ENCODE measurements around the gene GTF3C5. TPM values are rescaled to one million over a fixed set of nuclear protein-coding genes. Genes with fewer than 3 reads are reported as not detected.
"Not testable (repeated sequence)": the region's sequence is repeated elsewhere in the genome, so short reads cannot be mapped to it uniquely, and the experiment has no call there.

Gene GTF3C5
- total RNA-seq, 4 donors from 2014 or later: 43.5 to 51.5 (median 48.9) TPM

GRCh38 chr9:133080161-133080560 is 49.4 kb downstream of the GTF3C5 start:
- Histone ChIP-seq H3K27ac (no peak overlapping the region), H3K27me3 (peaks cover 4% of the 10 kb centered on the region), H3K4me1 (no peaks in the 10 kb centered on the region), H3K9me3 (no peaks in the 10 kb centered on the region), H3K4me3 (no peak overlapping the region), H3K36me3 (no peaks in the 10 kb centered on the region)
- no peak for TF ChIP-seq POLR2A (IDR thresholded peaks at IDR 0.05)
- TF ChIP-seq POLR2AphosphoS5 (IDR thresholded peaks at IDR 0.05): no peak
- no peak for TF ChIP-seq CTCF (IDR thresholded peaks at IDR 0.05)
- TF ChIP-seq EP300 (IDR thresholded peaks at IDR 0.05): no peak
- no peak for ATAC-seq
- 84% methylated on average over 5 of the region's 7 CpGs; no CpG with 5 or more reads in 1 of the 2 donors for WGBS, 2 donors (ENCODE audit: low coverage in 1 of 2)

GRCh38 chr9:133080786-133081779 is 50.3 kb downstream of the GTF3C5 start:
- whole genome bisulfite sequencing, 2 donors (ENCODE audit: low coverage in 1 of 2): 56% methylated on average over 5 of the region's 18 CpGs; no CpG with 5 or more reads in 1 of the 2 donors
- ATAC-seq: not testable (repeated sequence)

GRCh38 chr9:133081957-133082644 is 51.3 kb downstream of the GTF3C5 start:
- H3K4me3 ChIP-seq, H3K4me1 ChIP-seq, H3K27me3 ChIP-seq, H3K9me3 ChIP-seq, ATAC-seq, H3K27ac ChIP-seq, H3K36me3 ChIP-seq: not testable (repeated sequence)
- WGBS, 2 donors (ENCODE audit: low coverage in 1 of 2): no CpG with 5 or more reads among the region's 12 CpGs

More at GRCh38 chr9:133080786-133081779, 50.3 kb downstream of the GTF3C5 start:
- not testable (repeated sequence) for H3K36me3 ChIP-seq, H3K4me1 ChIP-seq, H3K9me3 ChIP-seq, H3K27me3 ChIP-seq, H3K4me3 ChIP-seq, H3K27ac ChIP-seq

- H3K27me3 ChIP-seq, H3K27ac ChIP-seq, H3K4me3 ChIP-seq, H3K9me3 ChIP-seq, H3K4me1 ChIP-seq, H3K36me3 ChIP-seq, ATAC-seq: not testable (repeated sequence)
- WGBS, 2 donors (ENCODE audit: low coverage in 1 of 2): 67% methylated on average over 1 of the region's 9 CpGs; no CpG with 5 or more reads in 1 of the 2 donors
Observed at GRCh38 chr9:133083688-133084087, 52.9 kb downstream of the GTF3C5 start.

GRCh38 chr9:133086212-133086860 is 55.5 kb downstream of the GTF3C5 start:
- not testable (repeated sequence) for H3K27ac ChIP-seq, H3K4me1 ChIP-seq, ATAC-seq, H3K4me3 ChIP-seq, H3K9me3 ChIP-seq, H3K36me3 ChIP-seq, H3K27me3 ChIP-seq
- 53% methylated on average over 3 of the region's 17 CpGs; no CpG with 5 or more reads in 1 of the 2 donors for WGBS, 2 donors (ENCODE audit: low coverage in 1 of 2)

GRCh38 chr9:133086894-133087293 is 56.1 kb downstream of the GTF3C5 start:
- H3K4me3 ChIP-seq: no peak overlapping the region
- no peak for TF ChIP-seq CTCF (IDR thresholded peaks at IDR 0.05)
- no peak for TF ChIP-seq POLR2A (IDR thresholded peaks at IDR 0.05)
- H3K4me1 ChIP-seq: no peaks in the 10 kb centered on the region
- peaks cover 2% of the 10 kb centered on the region for H3K27me3 ChIP-seq
- ATAC-seq: no peak
- WGBS, 2 donors (ENCODE audit: low coverage in 1 of 2): no CpG with 5 or more reads among the region's 15 CpGs
- H3K36me3 ChIP-seq: no peaks in the 10 kb centered on the region
- no peak overlapping the region for H3K27ac ChIP-seq
- no peaks in the 10 kb centered on the region for H3K9me3 ChIP-seq
